ENCODE data around the gene RSAD2. TPM values are rescaled to one million over a fixed set of nuclear protein-coding genes. Genes with fewer than 3 reads are reported as not detected.

Gene RSAD2
- total RNA-seq, 1 donor from 2014 or later, result 9.5 TPM

DNA sequence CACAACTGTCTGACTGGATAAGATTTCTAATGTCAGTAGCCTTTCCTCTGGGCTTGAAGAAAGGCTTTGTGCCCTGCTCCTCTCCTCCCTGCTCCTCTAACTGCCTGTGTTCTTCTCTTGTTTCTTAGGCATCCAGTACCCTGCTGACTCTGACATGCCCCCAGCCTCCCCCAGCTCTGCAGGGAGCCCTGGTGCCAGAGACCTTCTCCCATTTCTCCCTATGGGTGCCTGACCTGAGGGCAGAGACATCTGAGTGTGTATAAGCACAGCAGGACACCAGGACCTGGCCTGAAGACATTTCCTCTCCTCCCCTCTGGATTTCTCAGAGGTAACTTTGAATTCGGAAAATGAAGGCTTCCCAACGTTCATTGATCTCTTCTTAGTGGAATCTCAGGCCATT lies 63.2 kb downstream of the RSAD2 start:
- Mint-ChIP-seq H3K36me3 (ENCODE audit: low read depth, unreplicated experiment) (peaks cover 14% of the 10 kb centered on the region), H3K27ac (ENCODE audit: unreplicated experiment) (no peak overlapping the region), H3K4me1 (ENCODE audit: low read depth, unreplicated experiment) (peaks cover 1% of the 10 kb centered on the region), H3K9me3 (ENCODE audit: unreplicated experiment) (no peaks in the 10 kb centered on the region), H3K27me3 (ENCODE audit: low read depth, unreplicated experiment) (no peaks in the 10 kb centered on the region), H3K4me3 (ENCODE audit: unreplicated experiment) (no peak overlapping the region)
- no peak overlapping the region for H3K4me3 ChIP-seq (ENCODE audit: insufficient read depth, low read depth, low read length)
- no peak overlapping the region for H3K9ac ChIP-seq (ENCODE audit: low read length)
- DNase-seq (ENCODE audit: low read depth), result no peak
- FAIRE-seq, result no peak
- peaks cover 21% of the 10 kb centered on the region for H3K27me3 ChIP-seq (ENCODE audit: insufficient read depth, low read length)
- no peak overlapping the region for H2AFZ ChIP-seq (ENCODE audit: low read depth, low read length)
- H3K36me3 ChIP-seq (ENCODE audit: insufficient read depth, low read length), result no peaks in the 10 kb centered on the region
- no peak overlapping the region for H3K4me2 ChIP-seq (ENCODE audit: low read length)
- no peaks in the 10 kb centered on the region for H3K4me1 ChIP-seq (ENCODE audit: insufficient read depth, low read length)
- no peak for TF ChIP-seq EZH2 (IDR thresholded peaks at IDR 0.05; ENCODE audit: insufficient read depth, low read length)
- TF ChIP-seq, protein P1, sequence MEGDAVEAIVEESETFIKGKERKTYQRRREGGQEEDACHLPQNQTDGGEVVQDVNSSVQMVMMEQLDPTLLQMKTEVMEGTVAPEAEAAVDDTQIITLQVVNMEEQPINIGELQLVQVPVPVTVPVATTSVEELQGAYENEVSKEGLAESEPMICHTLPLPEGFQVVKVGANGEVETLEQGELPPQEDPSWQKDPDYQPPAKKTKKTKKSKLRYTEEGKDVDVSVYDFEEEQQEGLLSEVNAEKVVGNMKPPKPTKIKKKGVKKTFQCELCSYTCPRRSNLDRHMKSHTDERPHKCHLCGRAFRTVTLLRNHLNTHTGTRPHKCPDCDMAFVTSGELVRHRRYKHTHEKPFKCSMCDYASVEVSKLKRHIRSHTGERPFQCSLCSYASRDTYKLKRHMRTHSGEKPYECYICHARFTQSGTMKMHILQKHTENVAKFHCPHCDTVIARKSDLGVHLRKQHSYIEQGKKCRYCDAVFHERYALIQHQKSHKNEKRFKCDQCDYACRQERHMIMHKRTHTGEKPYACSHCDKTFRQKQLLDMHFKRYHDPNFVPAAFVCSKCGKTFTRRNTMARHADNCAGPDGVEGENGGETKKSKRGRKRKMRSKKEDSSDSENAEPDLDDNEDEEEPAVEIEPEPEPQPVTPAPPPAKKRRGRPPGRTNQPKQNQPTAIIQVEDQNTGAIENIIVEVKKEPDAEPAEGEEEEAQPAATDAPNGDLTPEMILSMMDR (IDR thresholded peaks at IDR 0.05; ENCODE audit: insufficient read depth, low read depth, low read length), result no peak
- H3K9me3 ChIP-seq (ENCODE audit: insufficient read depth, low read depth, low read length), result no peaks in the 10 kb centered on the region
- H4K20me1 ChIP-seq (ENCODE audit: insufficient read depth, low read length), result peaks cover 28% of the 10 kb centered on the region
- H3K27ac ChIP-seq (ENCODE audit: low read depth, low read length), result no peak overlapping the region
- no peaks in the 10 kb centered on the region for H3K79me2 ChIP-seq (ENCODE audit: insufficient read depth, low read length)

DNA sequence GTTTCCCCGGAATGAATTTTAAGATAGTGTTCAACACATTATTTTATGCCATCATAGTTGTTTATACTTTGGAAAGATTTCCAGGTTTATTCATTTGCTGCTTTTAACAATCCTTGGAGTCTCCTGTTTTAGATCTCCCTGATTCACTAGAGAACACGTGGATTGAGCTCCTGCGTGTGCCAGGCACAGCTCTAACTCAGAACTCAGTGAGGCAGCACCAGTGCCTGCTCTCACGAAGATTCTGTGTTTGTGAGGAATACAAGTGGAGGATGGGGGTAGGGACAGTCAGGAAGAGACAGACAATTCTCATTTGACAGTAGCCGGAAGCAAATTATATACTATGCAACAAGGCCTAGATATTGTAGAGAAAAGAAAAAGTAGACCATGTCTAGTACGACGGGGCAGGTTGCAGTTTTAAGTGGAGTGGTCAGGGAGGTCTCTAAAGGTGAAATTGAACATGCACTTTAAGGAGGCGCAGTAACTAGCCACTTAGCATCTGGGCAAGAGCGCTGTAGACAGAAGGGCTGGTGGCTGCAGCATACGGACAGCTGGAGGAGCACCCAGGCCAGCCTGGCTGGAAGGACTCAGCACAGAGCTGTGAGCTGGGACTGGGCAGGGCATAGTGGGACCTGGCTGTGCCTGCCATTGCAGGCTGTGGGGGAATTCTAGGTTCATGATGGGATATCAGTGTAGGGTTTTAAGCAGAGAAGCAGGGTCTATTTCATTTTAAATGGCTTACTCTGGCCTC lies 63.9 kb downstream of the RSAD2 start:
- Mint-ChIP-seq H3K27ac (ENCODE audit: unreplicated experiment) (no peak overlapping the region), H3K36me3 (ENCODE audit: low read depth, unreplicated experiment) (peaks cover 14% of the 10 kb centered on the region), H3K4me1 (ENCODE audit: low read depth, unreplicated experiment) (peaks cover 1% of the 10 kb centered on the region), H3K4me3 (ENCODE audit: unreplicated experiment) (no peak overlapping the region), H3K9me3 (ENCODE audit: unreplicated experiment) (no peaks in the 10 kb centered on the region), H3K27me3 (ENCODE audit: low read depth, unreplicated experiment) (no peaks in the 10 kb centered on the region)
- Histone ChIP-seq H2AFZ (ENCODE audit: low read depth, low read length) (no peak overlapping the region), H3K4me2 (ENCODE audit: low read length) (no peak overlapping the region), H3K36me3 (ENCODE audit: insufficient read depth, low read length) (no peaks in the 10 kb centered on the region), H3K79me2 (ENCODE audit: insufficient read depth, low read length) (no peaks in the 10 kb centered on the region), H3K4me3 (ENCODE audit: insufficient read depth, low read depth, low read length) (no peak overlapping the region), H4K20me1 (ENCODE audit: insufficient read depth, low read length) (peaks cover 29% of the 10 kb centered on the region), H3K27ac (ENCODE audit: low read depth, low read length) (no peak overlapping the region), H3K27me3 (ENCODE audit: insufficient read depth, low read length) (peaks cover 22% of the 10 kb centered on the region), H3K9me3 (ENCODE audit: insufficient read depth, low read depth, low read length) (no peaks in the 10 kb centered on the region), H3K4me1 (ENCODE audit: insufficient read depth, low read length) (peaks cover 1% of the 10 kb centered on the region), H3K9ac (ENCODE audit: low read length) (no peak overlapping the region)
- DNase-seq (ENCODE audit: low read depth) (no peak), FAIRE-seq (no peak)
- no peak for TF ChIP-seq EZH2 (IDR thresholded peaks at IDR 0.05; ENCODE audit: insufficient read depth, low read length)
- TF ChIP-seq, protein P1 (IDR thresholded peaks at IDR 0.05; ENCODE audit: insufficient read depth, low read depth, low read length), result no peak

DNA sequence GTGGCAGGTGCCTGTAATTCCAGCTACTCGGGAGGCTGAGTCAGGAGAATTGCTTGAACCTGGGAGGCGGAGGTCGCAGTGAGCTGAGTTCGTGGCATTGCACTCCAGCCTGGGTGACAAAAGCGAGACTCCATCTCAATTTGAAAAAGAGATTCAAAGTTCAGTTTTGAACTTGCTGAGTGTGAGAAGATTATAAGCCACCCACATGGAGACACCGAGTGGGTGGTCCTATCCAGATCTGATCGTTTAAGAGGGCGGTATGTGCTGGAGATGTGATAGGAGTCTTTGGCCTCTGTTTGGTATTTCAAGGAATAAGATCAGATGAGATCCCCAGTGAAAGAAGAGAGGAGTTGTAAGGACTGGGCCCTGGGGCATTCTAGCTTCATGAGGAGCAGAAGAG lies 65.3 kb downstream of the RSAD2 start:
- no peaks in the 10 kb centered on the region for H3K36me3 ChIP-seq (ENCODE audit: insufficient read depth, low read length)
- H3K4me2 ChIP-seq (ENCODE audit: low read length), result no peak overlapping the region
- H2AFZ ChIP-seq (ENCODE audit: low read depth, low read length), result no peak overlapping the region
- Mint-ChIP-seq H3K36me3 (ENCODE audit: low read depth, unreplicated experiment) (peaks cover 14% of the 10 kb centered on the region), H3K27me3 (ENCODE audit: low read depth, unreplicated experiment) (no peaks in the 10 kb centered on the region), H3K4me1 (ENCODE audit: low read depth, unreplicated experiment) (peaks cover 4% of the 10 kb centered on the region), H3K4me3 (ENCODE audit: unreplicated experiment) (no peak overlapping the region), H3K27ac (ENCODE audit: unreplicated experiment) (no peak overlapping the region), H3K9me3 (ENCODE audit: unreplicated experiment) (no peaks in the 10 kb centered on the region)
- H3K4me3 ChIP-seq (ENCODE audit: insufficient read depth, low read depth, low read length), result no peak overlapping the region
- no peak overlapping the region for H3K9ac ChIP-seq (ENCODE audit: low read length)
- H3K79me2 ChIP-seq (ENCODE audit: insufficient read depth, low read length), result no peaks in the 10 kb centered on the region
- no peaks in the 10 kb centered on the region for H3K9me3 ChIP-seq (ENCODE audit: insufficient read depth, low read depth, low read length)
- peaks cover 23% of the 10 kb centered on the region for H4K20me1 ChIP-seq (ENCODE audit: insufficient read depth, low read length)
- no peak overlapping the region for H3K27ac ChIP-seq (ENCODE audit: low read depth, low read length)
- H3K27me3 ChIP-seq (ENCODE audit: insufficient read depth, low read length), result peaks cover 24% of the 10 kb centered on the region
- no peak for DNase-seq (ENCODE audit: low read depth)
- no peak for FAIRE-seq
- H3K4me1 ChIP-seq (ENCODE audit: insufficient read depth, low read length), result peaks cover 7% of the 10 kb centered on the region
- TF ChIP-seq, protein P1 (IDR thresholded peaks at IDR 0.05; ENCODE audit: insufficient read depth, low read depth, low read length), result no peak
- TF ChIP-seq EZH2 (IDR thresholded peaks at IDR 0.05; ENCODE audit: insufficient read depth, low read length), result no peak

All from astrocyte (in vitro differentiated cells and primary cell).